ACC112 (cell line): ENCODE results near the gene TMEM213.
"Not testable (repeated sequence)": the region's sequence is repeated elsewhere in the genome, so short reads cannot be mapped to it uniquely, and the experiment has no call there.

ENCODE experiments used
- H2AFZ ChIP-seq: fragments of 200-600 bp; sonication (generic); one replicate; pipeline ENCODE4 v1.6.0; 2017; ENCODE audit warnings: antibody characterized with exemption, low read length; ENCODE audit not compliant: unreplicated experiment
- H3K27ac ChIP-seq: fragments of 200-600 bp; sonication (generic); 2 replicates; pipeline ENCODE4 v1.5.1; 2014; ENCODE audit warnings: low read depth, mild to moderate bottlenecking, antibody characterized with exemption, low read length, moderate library complexity
- H3K27me3 ChIP-seq: fragments of 200-600 bp; sonication (generic); 2 replicates; pipeline ENCODE4 v1.6.1; 2014; ENCODE audit warnings: mild to moderate bottlenecking, antibody characterized with exemption, low read length, moderate library complexity, mixed read lengths; ENCODE audit not compliant: insufficient read depth
- H3K36me3 ChIP-seq: fragments of 200-600 bp; sonication (generic); 2 replicates; pipeline ENCODE4 v1.6.1; 2016; ENCODE audit warnings: mild to moderate bottlenecking, antibody characterized with exemption, low read length, moderate library complexity, mixed read lengths; ENCODE audit not compliant: insufficient read depth
- H3K4me1 ChIP-seq: fragments of 200-600 bp; sonication (generic); one replicate; pipeline ENCODE4 v1.6.1; 2016; ENCODE audit warnings: low read length, mixed read lengths; ENCODE audit not compliant: insufficient read depth, unreplicated experiment, control insufficient read depth
- H3K4me3 ChIP-seq: fragments of 200-600 bp; sonication (generic); 2 replicates; pipeline ENCODE4 v1.5.1; 2014; ENCODE audit warnings: mild to moderate bottlenecking, low read depth, low read length
- H3K79me2 ChIP-seq: fragments of 200-600 bp; sonication (generic); one replicate; pipeline ENCODE4 v1.6.0; 2016; ENCODE audit warnings: low read length; ENCODE audit not compliant: control insufficient read depth, unreplicated experiment, insufficient read depth

TMEM213 gene

GRCh38 chr7:138797046-138797445, 748 bp upstream of the TMEM213 start:
- H2AFZ ChIP-seq, H3K36me3 ChIP-seq, H3K27ac ChIP-seq, H3K79me2 ChIP-seq, H3K4me3 ChIP-seq, H3K4me1 ChIP-seq: not testable (repeated sequence)
- H3K27me3 ChIP-seq: peaks cover 66% of the 10 kb centered on the region

DNA sequence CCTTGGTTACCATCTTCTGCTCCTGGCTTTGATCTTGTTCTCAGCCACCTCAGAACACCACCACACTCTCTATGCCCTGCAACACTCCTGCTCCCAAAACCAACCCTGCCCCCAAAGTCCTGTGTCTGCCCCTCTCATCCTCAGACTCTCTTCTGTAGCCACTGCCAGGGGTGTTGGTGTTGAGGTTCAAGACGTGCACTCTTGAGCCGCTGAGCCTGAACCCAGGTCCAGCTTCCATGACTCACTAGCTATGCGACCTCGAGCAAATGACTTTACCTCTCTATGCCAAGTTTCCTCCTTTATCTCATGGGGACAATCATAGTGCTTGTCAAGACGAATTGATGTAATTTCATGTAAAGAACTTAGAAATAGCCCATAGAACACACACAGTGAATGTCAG, 1.0 kb downstream of the TMEM213 start:
- H3K27me3 ChIP-seq: peaks cover 51% of the 10 kb centered on the region
- H3K79me2 ChIP-seq: no peaks in the 10 kb centered on the region
- H3K36me3 ChIP-seq: no peaks in the 10 kb centered on the region
- no peak overlapping the region for H2AFZ ChIP-seq
- H3K4me3 ChIP-seq: no peak overlapping the region
- no peaks in the 10 kb centered on the region for H3K4me1 ChIP-seq
- H3K27ac ChIP-seq: no peak overlapping the region

- peaks cover 53% of the 10 kb centered on the region for H3K27me3 ChIP-seq
- no peaks in the 10 kb centered on the region for H3K79me2 ChIP-seq
- no peak overlapping the region for H2AFZ ChIP-seq
- no peak overlapping the region for H3K27ac ChIP-seq
- H3K4me1 ChIP-seq: no peaks in the 10 kb centered on the region
- H3K4me3 ChIP-seq: no peak overlapping the region
- H3K36me3 ChIP-seq: no peaks in the 10 kb centered on the region
These were observed 1.7 kb downstream of the TMEM213 start for GRCh38 chr7:138799336-138800000.

DNA sequence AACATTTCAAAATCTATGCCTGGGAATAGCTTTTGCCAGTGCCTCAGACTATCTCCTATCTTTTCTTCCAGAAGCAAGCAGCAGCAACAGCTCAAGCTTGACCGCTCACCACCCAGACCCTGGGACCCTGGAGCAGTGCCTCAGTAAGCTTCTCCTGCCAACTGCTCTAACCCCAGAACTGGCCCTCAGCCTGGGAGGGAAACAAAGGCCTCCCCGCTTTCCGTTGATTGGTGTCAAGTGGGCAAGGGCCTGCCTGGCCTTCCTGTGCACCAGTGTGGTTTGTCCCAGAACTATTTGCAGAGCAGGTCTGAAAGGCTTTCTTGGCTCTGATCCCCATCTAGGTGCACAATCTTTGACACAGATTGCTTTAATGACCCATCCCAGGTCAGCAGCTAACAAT, 3.5 kb downstream of the TMEM213 start:
- H2AFZ ChIP-seq: no peak overlapping the region
- H3K27me3 ChIP-seq: peaks cover 61% of the 10 kb centered on the region
- no peaks in the 10 kb centered on the region for H3K36me3 ChIP-seq
- no peak overlapping the region for H3K27ac ChIP-seq
- H3K79me2 ChIP-seq: no peaks in the 10 kb centered on the region
- H3K4me1 ChIP-seq: no peaks in the 10 kb centered on the region
- H3K4me3 ChIP-seq: no peak overlapping the region

- H3K4me3 ChIP-seq: no peak overlapping the region
- H3K27me3 ChIP-seq: peaks cover 51% of the 10 kb centered on the region
- no peaks in the 10 kb centered on the region for H3K79me2 ChIP-seq
- no peaks in the 10 kb centered on the region for H3K4me1 ChIP-seq
- H3K27ac ChIP-seq: no peak overlapping the region
- H3K36me3 ChIP-seq: no peaks in the 10 kb centered on the region
- no peak overlapping the region for H2AFZ ChIP-seq
These were observed 4.9 kb downstream of the TMEM213 start for GRCh38 chr7:138802706-138803105.

DNA sequence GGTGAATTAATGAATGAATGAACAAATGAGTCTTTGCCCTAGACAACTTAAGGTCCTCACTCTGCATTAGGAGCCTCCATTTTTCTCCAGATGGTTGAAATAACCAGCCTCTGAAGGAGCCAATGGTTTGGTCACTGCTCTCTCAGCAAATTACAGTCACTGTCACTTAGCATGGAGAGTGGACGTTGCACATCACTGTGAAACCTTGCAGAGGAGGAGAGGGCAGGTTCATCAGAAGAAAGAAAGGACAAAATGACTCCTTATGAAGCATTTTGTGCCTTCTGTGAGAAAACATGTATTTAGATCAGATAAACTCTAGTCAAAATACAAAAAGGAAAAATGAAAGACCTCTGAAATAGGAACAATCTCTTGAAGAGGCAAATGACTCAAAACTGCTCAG, 6.8 kb downstream of the TMEM213 start:
- no peaks in the 10 kb centered on the region for H3K36me3 ChIP-seq
- H3K79me2 ChIP-seq: no peaks in the 10 kb centered on the region
- peaks cover 34% of the 10 kb centered on the region for H3K27me3 ChIP-seq
- H3K4me3 ChIP-seq: no peak overlapping the region
- H2AFZ ChIP-seq: no peak overlapping the region
- H3K27ac ChIP-seq: no peak overlapping the region
- H3K4me1 ChIP-seq: no peaks in the 10 kb centered on the region

- Histone ChIP-seq H3K36me3 (no peaks in the 10 kb centered on the region), H2AFZ (no peak overlapping the region), H3K79me2 (no peaks in the 10 kb centered on the region), H3K27ac (no peak overlapping the region), H3K4me3 (no peak overlapping the region), H3K27me3 (peaks cover 18% of the 10 kb centered on the region), H3K4me1 (no peaks in the 10 kb centered on the region)
These were observed 11.6 kb downstream of the TMEM213 start for GRCh38 chr7:138809346-138809745.

GRCh38 chr7:138811327-138811726, 13.5 kb downstream of the TMEM213 start:
- not testable (repeated sequence) for H3K27ac ChIP-seq, H3K36me3 ChIP-seq, H3K27me3 ChIP-seq, H2AFZ ChIP-seq, H3K4me3 ChIP-seq, H3K79me2 ChIP-seq, H3K4me1 ChIP-seq

GRCh38 chr7:138813945-138814344, 16.2 kb downstream of the TMEM213 start:
- Histone ChIP-seq H3K79me2 (no peaks in the 10 kb centered on the region), H3K27me3 (no peaks in the 10 kb centered on the region), H3K27ac (no peak overlapping the region), H3K36me3 (no peaks in the 10 kb centered on the region), H3K4me3 (no peak overlapping the region), H3K4me1 (no peaks in the 10 kb centered on the region), H2AFZ (no peak overlapping the region)

DNA sequence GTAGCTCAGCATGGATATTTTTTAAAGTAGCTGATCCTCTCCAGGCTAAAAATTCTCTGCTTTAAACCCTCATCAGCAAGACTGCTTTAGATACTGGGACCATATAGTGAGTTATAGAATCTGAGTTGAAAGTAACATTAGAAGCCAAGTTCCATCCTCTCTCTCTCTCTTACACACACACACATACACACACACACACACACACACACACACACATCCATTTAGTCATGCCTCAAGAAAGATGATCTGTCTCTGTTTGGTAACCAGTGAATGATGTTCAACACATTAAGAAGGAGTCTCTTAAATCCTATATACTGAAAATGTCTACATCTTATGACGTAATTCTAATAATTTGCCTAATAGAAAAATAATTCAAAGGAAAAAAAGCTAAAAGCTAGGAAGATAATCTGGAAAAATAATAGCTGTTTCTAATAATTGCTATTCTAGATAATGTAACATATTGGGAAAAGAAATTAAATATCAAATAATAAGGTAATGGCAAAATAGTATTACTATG, 17.1 kb downstream of the TMEM213 start:
- Histone ChIP-seq H3K36me3 (no peaks in the 10 kb centered on the region), H3K79me2 (no peaks in the 10 kb centered on the region), H3K4me1 (no peaks in the 10 kb centered on the region), H3K27me3 (no peaks in the 10 kb centered on the region), H3K4me3 (no peak overlapping the region), H2AFZ (no peak overlapping the region), H3K27ac (no peak overlapping the region)

- Histone ChIP-seq H2AFZ (no peak overlapping the region), H3K36me3 (no peaks in the 10 kb centered on the region), H3K27me3 (no peaks in the 10 kb centered on the region), H3K4me1 (no peaks in the 10 kb centered on the region), H3K4me3 (no peak overlapping the region), H3K27ac (no peak overlapping the region), H3K79me2 (no peaks in the 10 kb centered on the region)
These were observed 18.9 kb downstream of the TMEM213 start for GRCh38 chr7:138816650-138817049.
